ENCODE data around the gene CBFA2T3.

The CBFA2T3 gene

DNA sequence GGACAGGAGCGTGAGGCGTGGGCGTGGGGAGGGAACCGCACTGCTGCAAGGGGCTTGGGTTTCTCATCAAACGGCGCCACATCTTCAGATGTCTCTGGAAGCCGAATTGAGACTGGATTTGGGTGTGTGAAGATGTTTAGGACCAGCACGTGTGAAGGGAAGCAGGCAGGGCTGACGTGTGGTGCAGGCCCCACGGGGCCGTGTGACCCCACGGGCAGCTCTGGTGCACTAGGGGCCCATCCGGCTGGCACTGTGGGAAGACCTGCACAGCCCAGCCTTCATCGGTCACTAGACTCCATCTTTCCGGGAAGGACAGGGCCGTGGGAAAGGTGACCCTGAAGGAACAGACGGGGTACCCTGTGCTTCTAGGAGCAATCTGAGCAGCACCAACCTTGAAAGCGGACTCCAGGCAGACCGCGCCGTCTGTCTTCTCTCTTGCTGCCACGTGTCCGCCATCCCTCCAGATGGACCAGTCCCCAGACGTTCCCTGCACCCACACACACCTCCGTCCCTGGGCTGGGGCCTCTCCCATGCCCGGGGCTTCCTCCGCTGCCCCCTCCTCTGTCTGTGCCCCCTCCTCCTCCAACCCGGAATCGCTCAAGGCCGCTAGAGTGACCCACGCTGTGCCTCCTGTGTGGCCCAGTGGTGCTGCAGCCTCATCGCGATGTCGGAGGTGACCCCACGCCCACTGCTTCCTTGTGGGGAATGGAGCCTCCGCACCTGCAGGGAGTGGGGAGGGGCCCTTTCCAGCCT is 23.4 kb upstream of the CBFA2T3 start:
- H3K27ac ChIP-seq: no peak overlapping the region

GRCh38 chr16:88999457-89000206 is 22.6 kb upstream of the CBFA2T3 start:
- DNase-seq (ENCODE audit: low read depth, low spot score): no peak
- H3K27ac ChIP-seq: no peak overlapping the region

More for the DNA sequence above, 23.4 kb upstream of the CBFA2T3 start:
- no peak for DNase-seq (ENCODE audit: low read depth, low spot score)

DNA sequence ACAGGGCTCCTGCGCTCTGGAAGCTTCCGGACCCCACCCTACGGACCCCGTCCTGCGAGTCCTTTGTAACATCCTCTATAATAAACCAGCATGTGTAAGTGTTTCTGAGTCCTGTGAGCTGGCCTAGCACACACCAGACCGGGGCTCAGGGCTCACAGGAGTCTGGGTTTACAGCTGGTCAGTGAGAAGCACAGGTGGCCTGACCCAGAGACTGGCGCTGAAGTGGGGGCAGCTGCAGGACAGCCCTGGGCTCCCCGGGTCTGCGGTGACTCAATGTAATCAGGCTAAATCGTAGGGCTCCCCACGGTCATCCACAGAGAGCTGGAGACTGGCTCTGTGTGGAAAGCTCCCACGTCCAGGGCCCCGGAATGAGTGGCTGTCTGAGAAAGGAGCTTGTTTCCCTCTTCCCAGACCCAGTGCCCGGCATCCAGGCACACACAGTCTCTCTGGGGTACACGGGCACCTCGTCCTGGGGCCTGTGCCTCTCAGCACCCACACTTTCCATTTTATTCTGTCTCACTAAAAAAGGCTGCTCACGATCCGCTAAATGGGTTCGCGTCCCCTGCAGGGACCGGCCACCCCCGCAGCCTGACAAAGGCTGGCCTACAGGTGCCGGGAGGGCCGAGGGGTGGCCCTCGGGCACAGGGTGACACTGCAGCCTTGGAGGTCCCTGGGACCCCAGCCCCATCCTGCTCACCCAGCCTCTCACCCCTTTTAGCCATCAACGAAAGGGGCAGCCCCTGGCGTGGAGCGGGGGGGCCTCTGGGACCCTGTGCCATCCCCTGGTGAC is 18.9 kb upstream of the CBFA2T3 start:
- no peak for DNase-seq (ENCODE audit: low read depth, low spot score)

DNA sequence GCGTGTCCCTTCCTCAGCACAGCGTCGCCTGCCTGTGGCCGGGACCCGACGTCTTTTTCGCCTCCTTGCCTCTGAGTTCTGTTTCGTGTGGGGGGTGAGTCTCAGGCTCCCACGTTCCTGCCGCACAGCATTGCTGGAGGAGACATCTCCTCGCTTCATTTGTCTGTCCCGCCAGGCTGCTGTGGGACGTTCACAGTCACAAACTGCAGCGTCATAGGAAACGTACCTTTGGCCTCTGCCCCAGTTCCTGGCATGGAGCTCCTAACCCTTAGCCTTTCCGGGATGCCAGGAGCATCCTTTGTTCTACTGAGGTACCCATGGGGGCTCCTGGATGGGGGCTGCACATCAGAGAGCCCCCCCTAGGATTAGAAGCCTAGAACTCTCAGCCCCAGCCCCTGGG is 18.2 kb upstream of the CBFA2T3 start:
- H3K27ac ChIP-seq: no peak overlapping the region
- no peak for DNase-seq (ENCODE audit: low read depth, low spot score)

More for the DNA sequence above, 18.9 kb upstream of the CBFA2T3 start:
- no peak overlapping the region for H3K27ac ChIP-seq

DNA sequence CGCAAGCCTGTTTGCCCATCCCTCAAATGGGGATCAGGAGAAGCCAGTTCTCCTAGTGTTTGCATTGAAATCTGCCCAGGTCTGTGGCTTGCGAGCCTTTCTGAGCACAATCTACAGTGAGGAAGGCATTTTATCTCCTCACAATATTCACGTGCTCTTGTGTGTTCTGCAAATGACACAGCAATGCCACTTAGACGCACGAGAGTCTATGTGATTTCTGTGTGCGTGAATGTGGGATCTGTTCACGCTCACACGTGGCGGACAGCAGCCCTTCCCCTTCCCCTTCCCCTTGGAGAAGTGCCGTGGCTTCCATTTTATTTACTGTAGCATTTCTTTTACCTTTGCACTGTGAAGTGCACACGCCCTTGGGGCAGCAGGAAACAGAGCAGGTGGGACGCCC is 17.7 kb upstream of the CBFA2T3 start:
- no peak for DNase-seq (ENCODE audit: low read depth, low spot score)
- H3K27ac ChIP-seq: no peak overlapping the region

GRCh38 chr16:88993946-88994600 is 17.1 kb upstream of the CBFA2T3 start:
- no peak for DNase-seq (ENCODE audit: low read depth, low spot score)
- no peak overlapping the region for H3K27ac ChIP-seq

GRCh38 chr16:88993166-88993761 is 16.3 kb upstream of the CBFA2T3 start:
- DNase-seq (ENCODE audit: low read depth, low spot score): no peak
- H3K27ac ChIP-seq: no peak overlapping the region

- no peak overlapping the region for H3K27ac ChIP-seq
- no peak for DNase-seq (ENCODE audit: low read depth, low spot score)
Measured at GRCh38 chr16:88992351-88993165, 15.6 kb upstream of the CBFA2T3 start.

- no peak for DNase-seq (ENCODE audit: low read depth, low spot score)
- H3K27ac ChIP-seq: no peak overlapping the region
Measured at GRCh38 chr16:88991813-88992350, 14.9 kb upstream of the CBFA2T3 start.

DNA sequence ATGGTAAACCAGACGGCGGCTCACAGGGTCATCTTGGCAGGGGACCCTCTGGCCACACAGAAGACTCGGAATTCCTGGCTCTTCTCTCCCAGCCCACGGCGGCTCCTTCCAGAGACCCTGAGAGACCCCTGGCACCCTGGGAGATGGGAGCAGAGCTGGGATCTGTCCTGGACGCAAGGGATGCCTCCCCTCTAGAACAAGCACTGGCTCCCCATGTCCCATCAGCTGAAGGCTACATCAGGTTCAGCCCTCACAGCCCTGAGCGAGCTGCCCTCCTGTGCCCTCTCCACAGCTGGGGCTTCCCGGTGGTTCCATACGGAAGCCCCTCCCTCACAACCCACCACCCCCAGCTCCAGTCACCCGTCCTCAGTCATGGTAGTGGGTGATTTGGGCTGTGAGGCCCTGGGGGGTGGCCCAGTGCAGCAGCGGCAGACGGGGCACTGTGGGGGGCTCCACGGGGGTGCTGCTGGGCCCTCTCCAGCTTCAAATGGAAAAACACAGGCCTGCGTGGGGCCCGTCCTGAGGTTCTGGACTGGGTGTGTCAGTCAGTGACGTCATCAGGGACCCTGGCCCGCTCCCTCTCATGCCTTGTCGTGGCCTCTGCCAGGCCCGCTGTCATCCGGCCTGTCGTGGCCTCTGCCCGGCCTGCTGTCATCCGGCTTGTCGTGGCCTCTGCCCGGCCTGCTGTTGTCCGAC is 13.0 kb upstream of the CBFA2T3 start:
- DNase-seq (ENCODE audit: low read depth, low spot score): no peak
- no peak overlapping the region for H3K27ac ChIP-seq

GRCh38 chr16:88988980-88989811 is 12.2 kb upstream of the CBFA2T3 start:
- DNase-seq (ENCODE audit: low read depth, low spot score): no peak
- no peak overlapping the region for H3K27ac ChIP-seq

- no peak for DNase-seq (ENCODE audit: low read depth, low spot score)
- no peak overlapping the region for H3K27ac ChIP-seq
Measured at GRCh38 chr16:88985521-88985920, 8.5 kb upstream of the CBFA2T3 start.

GRCh38 chr16:88983771-88984687 is 7.0 kb upstream of the CBFA2T3 start:
- H3K27ac ChIP-seq: no peak overlapping the region
- DNase-seq (ENCODE audit: low read depth, low spot score): no peak

GRCh38 chr16:88983165-88983564 is 6.2 kb upstream of the CBFA2T3 start:
- H3K27ac ChIP-seq: no peak overlapping the region
- no peak for DNase-seq (ENCODE audit: low read depth, low spot score)

DNA sequence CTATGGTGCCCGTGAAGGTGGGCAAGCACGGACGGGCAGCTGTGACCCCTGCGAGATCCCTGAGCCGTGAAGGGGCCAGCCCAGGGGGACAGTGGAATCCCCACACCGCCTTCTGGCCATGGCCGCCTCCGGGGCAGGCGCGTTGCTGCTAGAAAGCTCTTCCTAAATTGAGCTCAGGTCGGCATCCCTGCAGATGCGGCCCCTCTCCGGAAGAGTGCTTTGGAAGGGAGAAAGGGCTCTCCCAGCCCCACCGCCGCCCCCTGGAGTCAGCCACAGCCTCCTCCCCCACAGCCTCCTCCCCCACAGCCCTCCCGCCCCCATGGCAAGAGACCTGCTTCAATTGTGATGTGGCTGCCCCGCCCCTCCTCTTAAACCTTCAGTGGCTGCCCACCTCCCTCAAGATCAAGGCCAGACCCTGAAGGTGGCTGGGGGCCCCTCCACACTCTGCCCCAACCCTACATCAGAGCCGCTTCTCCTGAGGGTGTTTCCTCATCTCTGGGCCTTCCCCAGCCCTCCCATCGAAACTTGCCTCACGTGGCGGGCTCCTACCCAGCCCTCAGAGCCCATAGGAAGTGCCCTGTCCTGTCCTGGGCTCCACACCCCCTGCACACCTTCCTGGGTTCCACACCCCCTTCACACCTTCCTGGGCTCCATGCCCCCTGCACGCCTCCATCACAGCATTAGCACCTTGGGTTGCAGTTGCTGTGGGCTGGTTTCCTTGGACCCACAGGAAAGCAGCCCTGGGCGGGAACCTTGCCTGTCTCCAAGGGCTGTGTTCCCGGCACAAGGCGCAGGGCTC is 5.5 kb upstream of the CBFA2T3 start:
- H3K27ac ChIP-seq: no peak overlapping the region
- DNase-seq (ENCODE audit: low read depth, low spot score): no peak

All from epithelial cell of prostate (primary cell).